Measurements from ENCODE around the gene ATN1.

ATN1 gene

DNA sequence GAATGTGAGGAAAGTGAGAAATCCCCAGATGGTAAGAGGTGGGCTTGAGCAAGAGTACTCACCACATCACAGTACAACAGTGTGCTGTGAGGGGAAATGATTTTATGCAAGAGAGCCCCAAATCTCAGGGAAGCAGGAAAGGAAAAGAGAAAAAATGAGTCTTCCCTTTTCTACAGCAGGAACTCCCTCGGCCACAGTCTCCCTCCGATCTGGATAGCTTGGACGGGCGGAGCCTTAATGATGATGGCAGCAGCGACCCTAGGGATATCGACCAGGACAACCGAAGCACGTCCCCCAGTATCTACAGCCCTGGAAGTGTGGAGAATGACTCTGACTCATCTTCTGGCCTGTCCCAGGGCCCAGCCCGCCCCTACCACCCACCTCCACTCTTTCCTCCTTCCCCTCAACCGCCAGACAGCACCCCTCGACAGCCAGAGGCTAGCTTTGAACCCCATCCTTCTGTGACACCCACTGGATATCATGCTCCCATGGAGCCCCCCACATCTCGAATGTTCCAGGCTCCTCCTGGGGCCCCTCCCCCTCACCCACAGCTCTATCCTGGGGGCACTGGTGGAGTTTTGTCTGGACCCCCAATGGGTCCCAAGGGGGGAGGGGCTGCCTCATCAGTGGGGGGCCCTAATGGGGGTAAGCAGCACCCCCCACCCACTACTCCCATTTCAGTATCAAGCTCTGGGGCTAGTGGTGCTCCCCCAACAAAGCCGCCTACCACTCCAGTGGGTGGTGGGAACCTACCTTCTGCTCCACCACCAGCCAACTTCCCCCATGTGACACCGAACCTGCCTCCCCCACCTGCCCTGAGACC is 7.8 kb downstream of the ATN1 start:
- Histone ChIP-seq H3K4me3 (ENCODE audit: low read length) (no peak overlapping the region), H3K4me1 (ENCODE audit: control insufficient read depth, insufficient read depth, low read length) (peaks cover 25% of the 10 kb centered on the region), H3K9ac (ENCODE audit: low read length) (no peak overlapping the region), H3K36me3 (ENCODE audit: control insufficient read depth, insufficient read depth, low read length) (peaks cover 22% of the 10 kb centered on the region), H3K27me3 (ENCODE audit: control insufficient read depth, insufficient read depth, low read length) (no peaks in the 10 kb centered on the region), H3K27ac (ENCODE audit: low read depth, low read length) (no peak overlapping the region)

- no peaks in the 10 kb centered on the region for H3K27me3 ChIP-seq (ENCODE audit: control insufficient read depth, insufficient read depth, low read length)
- no peak overlapping the region for H3K9ac ChIP-seq (ENCODE audit: low read length)
- H3K4me3 ChIP-seq (ENCODE audit: low read length): no peak overlapping the region
- peaks cover 28% of the 10 kb centered on the region for H3K36me3 ChIP-seq (ENCODE audit: control insufficient read depth, insufficient read depth, low read length)
- peaks cover 20% of the 10 kb centered on the region for H3K4me1 ChIP-seq (ENCODE audit: control insufficient read depth, insufficient read depth, low read length)
- no peak overlapping the region for H3K27ac ChIP-seq (ENCODE audit: low read depth, low read length)
These were observed 8.5 kb downstream of the ATN1 start for GRCh38 chr12:6936194-6936635.

- H3K27ac ChIP-seq (ENCODE audit: low read depth, low read length): peak overlapping the region; percentile 96
- peaks cover 32% of the 10 kb centered on the region for H3K36me3 ChIP-seq (ENCODE audit: control insufficient read depth, insufficient read depth, low read length)
- peaks cover 20% of the 10 kb centered on the region for H3K4me1 ChIP-seq (ENCODE audit: control insufficient read depth, insufficient read depth, low read length)
- H3K9ac ChIP-seq (ENCODE audit: low read length): peak overlapping the region; percentile 49
- no peaks in the 10 kb centered on the region for H3K27me3 ChIP-seq (ENCODE audit: control insufficient read depth, insufficient read depth, low read length)
- peak overlapping the region; percentile 78 for H3K4me3 ChIP-seq (ENCODE audit: low read length)
These were observed 9.1 kb downstream of the ATN1 start for GRCh38 chr12:6936636-6937480.

DNA sequence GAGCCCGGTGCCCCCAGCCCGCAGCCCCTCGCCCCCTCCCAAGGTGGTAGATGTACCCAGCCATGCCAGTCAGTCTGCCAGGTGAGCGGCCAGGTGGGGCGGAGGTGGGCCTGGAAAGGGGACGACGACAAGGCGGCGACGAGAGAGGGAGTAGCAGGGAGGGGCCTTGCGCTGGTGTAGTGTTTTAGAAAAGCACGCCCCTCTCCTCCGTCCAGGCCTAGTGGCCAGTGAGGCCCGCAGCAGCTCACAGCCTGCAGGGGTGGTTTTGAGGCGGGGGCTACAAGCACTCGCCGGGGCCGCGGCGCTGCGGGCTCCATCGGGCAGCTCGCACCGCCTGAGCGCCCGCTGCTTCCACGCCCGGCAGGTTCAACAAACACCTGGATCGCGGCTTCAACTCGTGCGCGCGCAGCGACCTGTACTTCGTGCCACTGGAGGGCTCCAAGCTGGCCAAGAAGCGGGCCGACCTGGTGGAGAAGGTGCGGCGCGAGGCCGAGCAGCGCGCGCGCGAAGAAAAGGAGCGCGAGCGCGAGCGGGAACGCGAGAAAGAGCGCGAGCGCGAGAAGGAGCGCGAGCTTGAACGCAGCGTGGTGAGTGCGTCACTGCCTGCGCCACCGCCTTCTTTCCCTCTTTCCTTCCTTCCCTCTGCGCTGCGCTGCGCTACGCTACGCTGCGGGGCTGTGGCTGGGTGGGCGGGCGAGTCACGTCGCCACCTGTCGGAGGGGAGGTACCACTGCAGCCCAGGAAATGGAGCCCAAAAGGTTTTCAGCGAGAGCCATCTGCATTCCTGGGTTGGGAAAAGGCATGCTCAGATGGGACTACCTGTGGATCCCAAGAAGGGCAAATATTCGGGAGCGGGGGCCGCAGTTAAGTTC is 10.0 kb downstream of the ATN1 start:
- Histone ChIP-seq H3K4me1 (ENCODE audit: control insufficient read depth, insufficient read depth, low read length) (peaks cover 17% of the 10 kb centered on the region), H3K27ac (ENCODE audit: low read depth, low read length) (peak overlapping the region; percentile 96), H3K9ac (ENCODE audit: low read length) (peak overlapping the region; percentile 60), H3K27me3 (ENCODE audit: control insufficient read depth, insufficient read depth, low read length) (no peaks in the 10 kb centered on the region), H3K4me3 (ENCODE audit: low read length) (peak overlapping the region; percentile 78), H3K36me3 (ENCODE audit: control insufficient read depth, insufficient read depth, low read length) (peaks cover 32% of the 10 kb centered on the region)

DNA sequence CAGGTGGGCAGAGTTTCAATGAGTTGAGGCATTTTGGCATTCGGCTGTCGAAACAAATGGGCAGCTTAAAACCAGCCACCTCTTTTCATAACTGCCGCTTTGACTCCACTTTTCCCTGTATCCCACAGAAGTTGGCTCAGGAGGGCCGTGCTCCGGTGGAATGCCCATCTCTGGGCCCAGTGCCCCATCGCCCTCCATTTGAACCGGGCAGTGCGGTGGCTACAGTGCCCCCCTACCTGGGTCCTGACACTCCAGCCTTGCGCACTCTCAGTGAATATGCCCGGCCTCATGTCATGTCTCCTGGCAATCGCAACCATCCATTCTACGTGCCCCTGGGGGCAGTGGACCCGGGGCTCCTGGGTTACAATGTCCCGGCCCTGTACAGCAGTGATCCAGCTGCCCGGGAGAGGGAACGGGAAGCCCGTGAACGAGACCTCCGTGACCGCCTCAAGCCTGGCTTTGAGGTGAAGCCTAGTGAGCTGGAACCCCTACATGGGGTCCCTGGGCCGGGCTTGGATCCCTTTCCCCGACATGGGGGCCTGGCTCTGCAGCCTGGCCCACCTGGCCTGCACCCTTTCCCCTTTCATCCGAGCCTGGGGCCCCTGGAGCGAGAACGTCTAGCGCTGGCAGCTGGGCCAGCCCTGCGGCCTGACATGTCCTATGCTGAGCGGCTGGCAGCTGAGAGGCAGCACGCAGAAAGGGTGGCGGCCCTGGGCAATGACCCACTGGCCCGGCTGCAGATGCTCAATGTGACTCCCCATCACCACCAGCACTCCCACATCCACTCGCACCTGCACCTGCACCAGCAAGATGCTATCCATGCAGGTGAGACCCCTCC is 10.8 kb downstream of the ATN1 start:
- Histone ChIP-seq H3K4me1 (ENCODE audit: control insufficient read depth, insufficient read depth, low read length) (peaks cover 20% of the 10 kb centered on the region), H3K36me3 (ENCODE audit: control insufficient read depth, insufficient read depth, low read length) (peaks cover 32% of the 10 kb centered on the region), H3K9ac (ENCODE audit: low read length) (peak overlapping the region; percentile 4), H3K4me3 (ENCODE audit: low read length) (peak overlapping the region; percentile 7), H3K27me3 (ENCODE audit: control insufficient read depth, insufficient read depth, low read length) (no peaks in the 10 kb centered on the region), H3K27ac (ENCODE audit: low read depth, low read length) (peak overlapping the region; percentile 56)

- H3K27ac ChIP-seq (ENCODE audit: low read depth, low read length): peak overlapping the region; percentile 49
- H3K27me3 ChIP-seq (ENCODE audit: control insufficient read depth, insufficient read depth, low read length): no peaks in the 10 kb centered on the region
- peaks cover 20% of the 10 kb centered on the region for H3K4me1 ChIP-seq (ENCODE audit: control insufficient read depth, insufficient read depth, low read length)
- peak overlapping the region; percentile 4 for H3K9ac ChIP-seq (ENCODE audit: low read length)
- H3K36me3 ChIP-seq (ENCODE audit: control insufficient read depth, insufficient read depth, low read length): peaks cover 32% of the 10 kb centered on the region
- H3K4me3 ChIP-seq (ENCODE audit: low read length): no peak overlapping the region
These were observed 11.4 kb downstream of the ATN1 start for GRCh38 chr12:6939191-6939540.

GRCh38 chr12:6941267-6941666 is 13.5 kb downstream of the ATN1 start:
- no peaks in the 10 kb centered on the region for H3K27me3 ChIP-seq (ENCODE audit: control insufficient read depth, insufficient read depth, low read length)
- peaks cover 28% of the 10 kb centered on the region for H3K4me1 ChIP-seq (ENCODE audit: control insufficient read depth, insufficient read depth, low read length)
- H3K36me3 ChIP-seq (ENCODE audit: control insufficient read depth, insufficient read depth, low read length): peaks cover 16% of the 10 kb centered on the region
- H3K27ac ChIP-seq (ENCODE audit: low read depth, low read length): no peak overlapping the region
- no peak overlapping the region for H3K9ac ChIP-seq (ENCODE audit: low read length)
- H3K4me3 ChIP-seq (ENCODE audit: low read length): no peak overlapping the region

DNA sequence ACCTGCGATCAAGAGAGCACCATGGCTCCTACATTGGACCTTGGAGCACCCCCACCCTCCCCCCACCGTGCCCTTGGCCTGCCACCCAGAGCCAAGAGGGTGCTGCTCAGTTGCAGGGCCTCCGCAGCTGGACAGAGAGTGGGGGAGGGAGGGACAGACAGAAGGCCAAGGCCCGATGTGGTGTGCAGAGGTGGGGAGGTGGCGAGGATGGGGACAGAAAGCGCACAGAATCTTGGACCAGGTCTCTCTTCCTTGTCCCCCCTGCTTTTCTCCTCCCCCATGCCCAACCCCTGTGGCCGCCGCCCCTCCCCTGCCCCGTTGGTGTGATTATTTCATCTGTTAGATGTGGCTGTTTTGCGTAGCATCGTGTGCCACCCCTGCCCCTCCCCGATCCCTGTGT is 14.0 kb downstream of the ATN1 start:
- H3K4me1 ChIP-seq (ENCODE audit: control insufficient read depth, insufficient read depth, low read length): peaks cover 28% of the 10 kb centered on the region
- H3K36me3 ChIP-seq (ENCODE audit: control insufficient read depth, insufficient read depth, low read length): peaks cover 16% of the 10 kb centered on the region
- no peak overlapping the region for H3K27ac ChIP-seq (ENCODE audit: low read depth, low read length)
- H3K4me3 ChIP-seq (ENCODE audit: low read length): no peak overlapping the region
- no peaks in the 10 kb centered on the region for H3K27me3 ChIP-seq (ENCODE audit: control insufficient read depth, insufficient read depth, low read length)
- no peak overlapping the region for H3K9ac ChIP-seq (ENCODE audit: low read length)

DNA sequence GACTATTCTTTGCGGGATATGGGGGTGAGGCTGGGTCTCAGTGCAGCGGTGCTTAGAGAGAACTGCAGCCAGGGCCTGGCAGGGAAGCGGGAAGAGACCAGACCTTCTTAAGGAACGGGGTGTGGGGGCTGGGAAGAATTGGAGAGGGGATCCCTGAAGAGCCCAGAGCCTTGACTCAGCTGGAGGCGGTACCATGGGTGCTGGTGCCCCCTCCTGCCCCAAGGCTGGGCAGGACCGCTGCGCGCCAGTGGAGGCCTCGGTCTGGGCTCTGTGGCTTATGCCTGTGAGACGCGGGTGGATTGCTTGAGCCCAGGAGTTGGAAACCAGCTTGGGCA is 14.5 kb downstream of the ATN1 start:
- H3K27ac ChIP-seq (ENCODE audit: low read depth, low read length): peak overlapping the region; percentile 97
- H3K4me1 ChIP-seq (ENCODE audit: control insufficient read depth, insufficient read depth, low read length): peaks cover 28% of the 10 kb centered on the region
- no peak overlapping the region for H3K9ac ChIP-seq (ENCODE audit: low read length)

DNA sequence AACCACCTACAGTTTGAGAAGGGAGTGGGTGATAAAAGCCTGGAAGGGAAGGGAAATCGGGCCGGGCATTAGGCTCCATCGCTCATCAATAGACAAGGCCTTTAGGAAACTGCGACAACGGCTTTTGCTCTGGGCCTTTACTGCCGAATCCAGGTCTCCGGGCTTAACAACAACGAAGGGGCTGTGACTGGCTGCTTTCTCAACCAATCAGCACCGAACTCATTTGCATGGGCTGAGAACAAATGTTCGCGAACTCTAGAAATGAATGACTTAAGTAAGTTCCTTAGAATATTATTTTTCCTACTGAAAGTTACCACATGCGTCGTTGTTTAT is 15.6 kb downstream of the ATN1 start:
- H3K27me3 ChIP-seq (ENCODE audit: control insufficient read depth, insufficient read depth, low read length): no peaks in the 10 kb centered on the region
- H3K36me3 ChIP-seq (ENCODE audit: control insufficient read depth, insufficient read depth, low read length): peaks cover 16% of the 10 kb centered on the region
- peak overlapping the region; percentile 76 for H3K4me3 ChIP-seq (ENCODE audit: low read length)
- H3K4me1 ChIP-seq (ENCODE audit: control insufficient read depth, insufficient read depth, low read length): peaks cover 26% of the 10 kb centered on the region
- peak overlapping the region; percentile 89 for H3K9ac ChIP-seq (ENCODE audit: low read length)
- H3K27ac ChIP-seq (ENCODE audit: low read depth, low read length): peak overlapping the region; percentile 97

More for the DNA sequence above, 14.5 kb downstream of the ATN1 start:
- peaks cover 16% of the 10 kb centered on the region for H3K36me3 ChIP-seq (ENCODE audit: control insufficient read depth, insufficient read depth, low read length)
- no peaks in the 10 kb centered on the region for H3K27me3 ChIP-seq (ENCODE audit: control insufficient read depth, insufficient read depth, low read length)
- H3K4me3 ChIP-seq (ENCODE audit: low read length): no peak overlapping the region

DNA sequence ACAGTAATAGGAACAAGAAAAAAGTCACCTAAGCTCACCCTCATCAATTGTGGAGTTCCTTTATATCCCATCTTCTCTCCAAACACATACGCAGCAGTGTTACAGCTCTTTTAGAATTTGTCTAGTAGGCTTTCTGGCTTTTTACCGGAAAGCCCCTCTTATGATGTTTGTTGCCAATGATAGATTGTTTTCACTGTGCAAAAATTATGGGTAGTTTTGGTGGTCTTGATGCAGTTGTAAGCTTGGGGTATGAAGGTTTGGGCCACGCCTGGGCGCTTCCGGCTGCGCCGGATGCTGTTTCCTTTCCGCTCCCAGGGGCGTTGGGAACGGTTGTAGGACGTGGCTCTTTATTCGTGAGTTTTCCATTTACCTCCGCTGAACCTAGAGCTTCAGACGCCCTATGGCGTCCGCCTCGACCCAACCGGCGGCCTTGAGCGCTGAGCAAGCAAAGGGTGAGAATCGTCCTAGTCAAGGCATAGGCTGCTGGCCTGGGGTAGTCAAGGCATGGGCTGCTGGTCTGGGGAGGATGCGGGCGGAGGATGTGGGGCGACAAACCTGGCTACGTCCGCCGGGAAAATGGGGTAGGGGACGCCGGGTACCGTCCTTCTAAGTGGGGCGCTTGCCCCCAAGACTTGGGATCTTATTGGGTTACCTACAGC is 16.1 kb downstream of the ATN1 start, which contains the start of the genes C12orf57 and RNU7-1:
Gene C12orf57, plus strand, starts transcription at position 301 of the 659 bp plus-strand sequence. Its CDS starts 100 bp downstream, at position 401.
Gene RNU7-1, plus strand, starts transcription at position 95 of the 659 bp plus-strand sequence.
- Histone ChIP-seq H3K36me3 (ENCODE audit: control insufficient read depth, insufficient read depth, low read length) (peaks cover 16% of the 10 kb centered on the region), H3K4me3 (ENCODE audit: low read length) (peak within 1 kb of the TSS; percentile 76), H3K27me3 (ENCODE audit: control insufficient read depth, insufficient read depth, low read length) (no peaks in the 10 kb centered on the region), H3K9ac (ENCODE audit: low read length) (peak within 1 kb of the TSS; percentile 89), H3K4me1 (ENCODE audit: control insufficient read depth, insufficient read depth, low read length) (peaks cover 21% of the 10 kb centered on the region), H3K27ac (ENCODE audit: low read depth, low read length) (peak within 1 kb of the TSS; percentile 97)
